GM21423 (cell line): ENCODE results near the gene CCDC187.
A peak's percentile ranks its signal among the peaks of the same experiment; 100 is the strongest.
"Not testable (repeated sequence)": the region's sequence is repeated elsewhere in the genome, so short reads cannot be mapped to it uniquely, and the experiment has no call there.

ENCODE experiments used
- ATAC-seq: cut with Tn5 transposase; IDR thresholded peaks from one replicate; pipeline ENCODE4 v1.9.1; 2021; ENCODE audit warnings: mild to moderate bottlenecking, moderate library complexity; ENCODE audit not compliant: unreplicated experiment

Gene CCDC187

DNA sequence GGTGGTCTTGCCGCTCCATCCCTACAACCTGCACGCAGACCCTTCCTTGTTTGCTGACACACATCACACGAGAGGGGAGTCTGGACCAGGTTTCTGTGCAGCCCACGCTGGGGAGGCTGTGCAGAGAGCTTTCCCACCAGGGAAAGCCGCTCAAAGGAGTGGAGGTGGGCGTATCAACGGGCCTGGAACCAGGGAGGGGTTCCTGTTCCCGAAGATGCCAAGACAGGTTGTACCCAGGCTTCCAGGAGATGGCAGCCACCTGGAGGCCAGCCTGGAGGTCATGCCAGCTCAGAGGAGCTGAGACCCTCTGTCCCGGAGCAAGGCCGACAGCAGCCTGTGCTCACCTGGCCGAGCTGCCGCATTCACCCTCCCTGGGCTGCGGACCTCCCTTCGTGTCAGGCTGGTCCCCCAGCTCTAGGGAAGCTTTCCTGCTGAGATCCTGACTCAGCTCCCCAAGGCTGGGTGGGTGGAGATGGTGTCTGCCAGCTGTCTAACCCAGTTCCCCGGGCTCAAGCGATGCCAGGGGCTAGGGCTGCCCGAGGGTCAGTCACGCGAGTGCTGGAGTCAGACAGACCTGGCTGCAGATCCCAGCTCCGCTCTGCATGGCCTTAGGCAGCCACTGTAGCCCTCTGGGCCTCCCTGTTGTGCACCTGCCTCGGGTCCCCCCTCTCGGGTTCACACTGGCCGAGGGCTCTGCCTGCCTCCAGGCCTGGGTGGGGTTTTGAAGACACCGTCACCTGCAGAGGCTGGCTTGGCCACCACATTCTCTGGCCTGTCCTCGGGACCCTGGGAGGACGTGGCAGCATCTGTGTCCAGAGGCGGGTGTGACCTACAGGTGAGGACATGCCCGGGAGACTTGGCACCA, 29.7 kb downstream of the CCDC187 start:
- no peak for ATAC-seq

DNA sequence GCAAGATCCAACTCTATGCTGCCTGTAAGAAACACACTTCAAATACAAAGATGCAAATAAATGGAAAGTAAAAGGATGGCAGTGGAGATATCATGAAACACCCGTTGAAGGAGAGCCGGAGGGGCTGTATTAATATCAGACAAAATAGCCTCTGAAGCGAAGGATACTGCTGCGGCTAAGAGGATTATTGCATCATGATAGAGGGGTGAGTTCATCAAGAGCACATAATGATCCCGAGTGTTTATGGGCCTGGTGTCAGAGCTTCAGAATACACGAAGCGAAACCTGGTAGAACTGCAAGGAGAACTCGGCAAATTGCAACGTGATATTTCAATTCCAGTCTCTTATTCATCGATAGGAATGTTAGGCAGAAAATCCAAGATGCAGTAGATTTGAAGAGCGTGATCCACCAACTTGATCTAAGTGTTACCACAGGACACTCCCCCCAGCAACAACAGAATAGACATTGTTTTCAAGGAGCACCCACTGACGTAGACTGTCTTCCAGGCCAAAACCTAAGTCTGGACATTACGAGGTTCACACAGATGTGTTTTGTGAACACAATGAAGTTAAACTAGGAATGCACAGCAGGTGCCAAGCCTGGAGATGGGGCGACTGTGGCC, 30.5 kb downstream of the CCDC187 start:
- no peak for ATAC-seq

DNA sequence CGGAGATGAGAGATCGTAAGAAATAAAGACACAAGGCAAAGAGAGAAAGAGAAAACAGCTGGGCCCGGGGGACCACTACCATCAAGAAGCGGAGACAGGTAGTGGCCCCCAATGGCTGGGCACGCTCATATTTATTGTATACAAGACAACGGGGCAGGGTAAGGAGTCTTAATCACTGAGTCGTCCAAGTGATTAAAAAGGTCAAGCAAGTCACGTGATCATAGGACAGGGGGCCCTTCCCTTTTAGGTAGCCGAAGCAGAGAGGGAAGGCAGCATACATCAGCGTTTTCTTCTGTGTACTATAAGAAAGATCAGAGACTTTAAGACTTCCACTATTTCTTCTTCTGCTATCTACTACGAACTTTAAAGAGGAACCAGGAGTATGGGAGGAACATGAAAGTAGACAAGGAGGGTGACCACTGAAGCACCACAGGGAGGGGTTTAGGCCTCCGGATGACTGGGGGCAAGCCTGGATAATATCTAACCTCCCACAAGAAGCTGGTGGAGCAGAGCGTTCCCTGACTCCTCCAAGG, 33.7 kb downstream of the CCDC187 start:
- ATAC-seq: no peak

DNA sequence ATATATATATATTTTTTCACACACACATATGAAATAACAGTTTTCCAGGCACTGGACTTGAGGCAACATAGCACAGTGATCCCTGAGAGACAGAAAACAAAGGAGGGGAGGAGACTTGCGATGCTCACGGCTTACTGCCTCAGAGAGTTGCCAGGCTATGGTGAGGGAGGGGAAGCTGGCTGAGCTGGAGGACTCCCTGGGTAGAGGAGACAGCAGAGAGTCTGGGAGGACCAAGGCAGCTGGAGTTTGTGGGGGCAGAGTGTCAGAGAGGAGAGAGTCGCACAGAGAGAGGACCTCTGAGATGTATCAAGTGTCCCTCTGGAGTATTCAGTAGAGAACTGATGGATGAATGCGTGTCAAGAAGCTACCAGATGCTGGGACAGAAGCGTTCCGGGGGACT, 35.2 kb downstream of the CCDC187 start:
- ATAC-seq: no peak

DNA sequence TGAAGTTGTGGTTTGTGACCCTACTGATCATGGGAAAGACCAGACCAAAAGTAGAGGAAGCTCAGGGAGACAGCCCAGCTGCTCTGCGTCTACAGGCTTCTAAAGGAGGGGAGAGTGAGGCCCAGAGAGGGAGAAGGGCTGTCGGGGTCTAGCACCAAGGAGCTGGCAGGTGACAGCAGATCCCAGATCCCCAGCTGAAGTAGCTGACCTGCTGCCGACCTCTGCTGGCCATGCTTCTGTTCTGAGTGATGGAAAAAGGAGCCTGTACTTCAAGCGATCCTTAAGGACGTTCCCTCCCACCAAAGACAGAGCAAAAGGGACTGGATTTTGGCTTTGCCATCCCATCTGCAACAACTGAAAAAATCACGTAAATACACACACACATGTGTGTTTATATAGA, 35.6 kb downstream of the CCDC187 start:
- no peak for ATAC-seq

DNA sequence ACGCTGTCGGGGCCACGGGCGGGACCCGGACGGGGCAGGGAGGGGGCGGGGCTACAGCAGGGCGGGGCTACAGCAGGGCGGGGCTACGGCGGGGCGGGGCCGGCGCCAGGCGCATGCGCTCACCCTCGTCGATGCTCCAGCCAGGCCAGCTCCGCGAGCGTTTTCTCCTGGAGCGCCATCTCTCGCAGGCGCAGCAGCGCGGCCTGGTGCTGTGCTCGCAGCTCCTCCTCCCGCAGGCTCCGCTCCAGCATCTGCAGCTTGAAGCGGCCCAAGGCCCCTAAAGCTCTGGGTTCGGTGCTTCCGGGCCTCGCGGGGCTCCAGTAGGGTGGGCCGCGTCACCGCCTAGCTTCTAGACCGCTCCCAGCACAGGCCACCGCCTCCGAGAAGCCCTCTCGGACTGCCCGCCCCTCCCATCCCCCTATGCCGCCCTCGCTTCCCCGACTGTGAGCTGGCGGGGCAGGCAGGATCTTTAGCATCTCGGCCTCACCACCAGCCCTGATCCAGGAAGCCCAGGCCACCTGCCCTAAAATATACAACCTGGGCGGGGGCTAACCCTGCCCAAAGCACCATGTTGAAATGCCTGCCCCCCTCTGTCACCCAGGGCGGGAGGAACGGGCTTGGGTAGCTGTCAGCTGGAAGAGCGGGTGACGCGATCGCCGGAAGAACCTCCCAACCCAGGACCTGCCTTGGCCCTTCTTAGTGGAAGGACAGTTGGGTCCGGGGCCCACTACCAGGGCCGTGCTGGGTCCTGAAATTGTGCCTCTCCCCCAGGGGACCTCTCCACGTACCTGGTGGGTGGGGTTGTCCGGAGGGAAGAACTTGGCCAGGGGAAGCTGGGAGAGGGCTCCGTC, 36.4 kb downstream of the CCDC187 start:
- peak; percentile 80 for ATAC-seq

DNA sequence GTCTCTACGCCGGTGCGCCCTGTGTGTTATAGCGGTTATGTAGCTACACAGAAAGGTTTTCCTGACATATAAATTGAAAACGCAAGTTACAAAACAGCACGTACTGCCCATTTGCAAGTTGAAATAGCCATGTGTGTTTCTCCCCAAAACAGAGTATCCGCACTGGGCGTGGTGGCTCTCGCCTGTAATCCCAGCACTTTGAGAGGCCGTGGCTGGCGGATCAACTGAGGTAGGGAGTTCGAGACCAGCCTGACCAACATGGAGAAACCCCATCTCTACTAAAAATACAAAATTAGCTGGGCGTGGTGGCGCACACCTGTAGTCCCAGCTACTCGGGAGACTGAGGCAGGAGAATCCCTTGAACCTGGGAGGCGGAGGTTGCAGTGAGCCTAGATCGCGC, 37.3 kb downstream of the CCDC187 start:
- not testable (repeated sequence) for ATAC-seq

DNA sequence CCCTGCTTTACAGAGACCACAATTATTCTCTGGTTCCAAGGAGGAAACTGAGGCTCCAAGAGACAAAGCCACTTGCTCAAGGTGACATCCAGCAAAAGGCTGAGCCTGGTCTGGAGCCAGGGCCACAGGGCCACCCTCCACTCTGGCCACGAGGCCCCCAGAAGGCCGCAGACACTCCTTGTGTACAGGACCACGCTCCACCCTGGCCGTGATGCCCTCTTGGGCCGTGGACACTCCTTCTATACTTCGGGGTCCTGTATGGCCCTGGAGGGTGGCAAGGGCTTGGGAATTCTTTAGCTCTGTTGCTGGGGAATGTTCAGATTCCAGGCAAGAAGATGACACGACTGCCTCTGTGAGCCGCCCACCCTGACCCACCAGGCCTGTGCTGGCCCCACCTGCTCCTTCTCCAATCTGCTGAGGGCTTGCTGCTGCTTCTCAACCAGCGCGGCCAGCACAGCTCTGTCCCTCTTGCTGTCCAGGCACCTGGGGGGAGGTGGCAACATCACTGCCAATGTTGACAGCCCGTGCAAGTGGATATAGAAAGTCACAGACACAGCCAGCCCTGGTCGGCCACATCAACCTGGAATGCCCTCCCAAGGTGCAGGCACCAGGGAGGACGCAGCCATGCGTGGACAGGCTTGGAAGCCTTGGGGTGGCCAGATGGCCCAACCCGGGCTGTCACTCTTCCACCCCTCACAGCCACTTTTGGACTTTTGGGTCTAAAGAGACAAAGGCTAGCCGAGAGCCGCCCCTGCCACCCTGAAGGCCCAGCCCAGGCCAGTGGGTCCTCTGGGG, 38.1 kb downstream of the CCDC187 start:
- no peak for ATAC-seq

DNA sequence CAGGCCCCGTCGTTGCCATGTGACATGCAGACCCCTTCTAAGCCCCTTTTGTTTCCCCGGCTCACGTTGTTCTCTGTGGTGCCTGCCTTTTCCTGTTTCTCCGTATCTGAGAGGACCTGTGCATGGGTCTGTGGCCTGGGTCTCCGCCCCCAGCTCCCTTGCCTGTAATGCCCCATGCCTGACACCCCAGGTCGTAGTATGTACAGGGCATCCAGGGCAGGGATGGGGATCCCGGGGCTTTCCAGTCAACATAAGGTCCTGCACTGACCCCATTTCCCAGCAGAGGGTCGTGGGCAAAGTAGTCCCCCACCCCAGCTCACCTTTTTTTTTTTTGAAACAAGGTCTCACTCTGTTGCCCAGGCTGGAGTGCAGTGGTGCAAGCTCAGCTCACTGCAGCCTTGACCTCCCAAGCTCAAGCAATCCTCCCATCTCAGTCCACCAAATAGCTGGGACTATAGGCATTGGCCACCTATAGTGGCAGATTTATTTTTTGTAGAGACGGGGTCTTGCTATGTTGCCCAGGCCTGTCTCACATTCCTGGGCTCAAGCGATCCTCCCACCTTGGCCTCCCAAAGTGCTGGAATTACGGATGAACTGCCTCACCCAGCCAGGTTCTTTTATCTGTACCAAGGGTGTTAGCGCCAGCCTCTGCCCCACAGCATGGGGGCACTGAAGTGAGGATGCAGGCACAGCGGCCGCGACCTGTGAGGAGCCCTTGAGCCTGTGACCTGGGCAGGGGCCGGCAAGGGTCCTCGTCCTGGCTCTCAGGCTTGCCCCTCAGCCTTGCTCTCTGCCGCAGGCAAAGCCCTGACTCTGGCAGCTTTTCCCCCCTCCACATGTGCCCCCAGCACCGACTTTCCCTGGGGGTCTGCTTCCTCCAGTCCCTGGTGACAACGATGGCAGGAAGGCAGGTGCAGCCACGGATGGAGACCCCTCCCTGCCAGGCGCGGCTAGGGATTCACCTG, 39.2 kb downstream of the CCDC187 start:
- ATAC-seq: no peak

DNA sequence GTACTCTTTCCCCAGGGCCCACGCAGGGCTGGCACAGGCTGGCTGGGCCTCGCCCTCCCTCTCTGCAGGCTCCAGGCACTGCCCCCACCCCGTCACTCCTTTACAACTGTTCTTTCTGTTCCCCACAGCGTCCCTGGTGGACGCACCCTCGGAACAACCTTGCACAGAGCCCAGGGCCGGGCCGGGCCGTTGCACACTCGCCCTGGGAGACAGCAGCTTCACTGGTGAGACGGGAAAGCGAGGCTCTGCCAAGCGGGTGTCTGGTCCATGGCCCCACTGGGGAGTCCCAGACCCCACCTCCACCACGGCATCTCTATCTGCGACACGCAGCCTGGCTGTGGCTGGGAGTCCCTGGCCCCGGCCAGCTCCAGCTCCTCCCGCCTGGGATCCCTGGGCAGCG, 39.9 kb downstream of the CCDC187 start:
- no peak for ATAC-seq

DNA sequence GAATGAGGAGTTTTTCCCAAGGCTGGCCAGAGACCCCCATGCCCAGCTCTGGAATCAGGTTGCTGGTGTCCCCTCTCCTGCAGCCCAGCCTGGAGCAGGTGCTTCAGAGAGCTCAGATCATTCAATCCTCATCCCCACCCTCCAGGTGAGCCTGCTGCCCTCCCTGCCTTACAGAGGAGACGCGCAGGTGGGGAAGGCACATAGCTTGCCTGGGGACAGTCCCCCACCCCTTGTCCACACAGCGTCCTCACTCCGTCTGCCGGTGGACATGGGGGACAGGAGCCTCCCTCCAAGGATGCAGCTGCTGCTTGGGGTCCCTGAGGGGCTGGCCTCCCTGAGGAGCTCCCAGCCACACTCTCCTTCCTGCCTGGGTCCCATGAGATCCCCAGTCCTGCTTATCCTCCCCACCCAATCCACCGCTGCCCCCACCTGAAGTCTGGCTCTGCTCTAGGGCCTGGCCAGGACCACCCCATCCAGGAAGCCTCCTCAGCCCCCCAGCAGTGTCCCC, 41.2 kb downstream of the CCDC187 start:
- no peak for ATAC-seq

DNA sequence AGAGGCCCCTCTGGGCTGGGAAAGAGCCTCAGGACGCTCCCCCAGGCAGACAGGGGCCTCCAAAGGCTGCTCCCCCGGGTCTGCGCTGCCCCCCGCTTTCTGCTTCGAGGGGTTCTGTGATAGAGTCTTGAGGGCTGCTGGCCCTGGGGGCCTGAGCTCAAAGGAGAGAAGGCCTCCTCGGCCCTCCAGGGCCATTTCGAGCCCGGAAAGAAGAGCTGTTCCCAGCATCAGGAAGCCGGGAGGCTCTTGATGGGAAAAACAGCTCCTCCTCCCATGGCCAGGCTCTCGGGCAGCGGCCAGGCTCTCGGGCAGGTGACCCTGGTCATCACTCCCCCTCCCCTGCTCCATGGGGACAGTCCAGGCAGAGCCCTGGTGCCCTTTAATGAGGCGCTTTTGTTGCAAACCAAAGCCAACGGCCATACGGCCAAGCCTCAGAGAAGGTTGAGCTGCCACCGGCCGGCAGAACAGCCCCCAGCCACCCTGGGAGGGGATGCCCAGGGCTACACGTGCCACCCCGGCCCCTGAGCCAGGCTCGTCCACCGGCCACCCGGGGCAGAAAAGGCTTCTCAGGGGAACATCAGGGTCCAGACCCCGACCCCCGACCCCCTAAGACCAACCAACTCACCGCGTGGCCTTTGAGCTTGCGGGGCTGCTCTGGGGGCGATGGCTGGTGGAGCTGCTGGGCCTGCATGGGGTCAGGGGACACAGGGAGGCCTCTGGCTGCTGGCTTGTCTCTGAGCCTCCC, 42.0 kb downstream of the CCDC187 start:
- no peak for ATAC-seq

DNA sequence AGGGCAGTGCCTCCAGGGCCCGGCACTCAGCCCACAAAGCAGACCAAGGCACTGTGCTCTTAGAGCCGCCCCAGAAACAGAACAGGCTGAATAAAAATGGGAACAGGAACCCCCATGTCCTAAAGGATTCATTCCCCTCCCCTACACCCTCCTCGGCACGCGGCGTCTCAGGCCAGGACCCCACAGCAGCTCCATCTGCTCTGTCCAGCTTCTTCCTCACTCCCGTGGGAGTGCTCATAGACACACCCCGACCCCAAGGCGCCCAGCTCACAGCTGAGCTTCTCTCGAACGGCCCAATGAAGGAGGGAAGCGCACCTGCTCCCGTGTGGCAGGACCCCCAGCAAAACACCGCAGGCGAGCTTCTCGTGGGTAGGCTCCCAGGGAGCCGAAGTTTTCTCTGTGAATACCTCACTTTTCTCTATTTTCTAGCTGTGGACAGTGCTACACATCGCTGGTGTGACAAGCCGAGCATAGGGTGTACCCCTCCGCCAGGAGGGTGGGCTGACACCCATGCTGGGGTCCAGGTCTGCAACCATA, 42.9 kb downstream of the CCDC187 start:
- ATAC-seq: no peak

DNA sequence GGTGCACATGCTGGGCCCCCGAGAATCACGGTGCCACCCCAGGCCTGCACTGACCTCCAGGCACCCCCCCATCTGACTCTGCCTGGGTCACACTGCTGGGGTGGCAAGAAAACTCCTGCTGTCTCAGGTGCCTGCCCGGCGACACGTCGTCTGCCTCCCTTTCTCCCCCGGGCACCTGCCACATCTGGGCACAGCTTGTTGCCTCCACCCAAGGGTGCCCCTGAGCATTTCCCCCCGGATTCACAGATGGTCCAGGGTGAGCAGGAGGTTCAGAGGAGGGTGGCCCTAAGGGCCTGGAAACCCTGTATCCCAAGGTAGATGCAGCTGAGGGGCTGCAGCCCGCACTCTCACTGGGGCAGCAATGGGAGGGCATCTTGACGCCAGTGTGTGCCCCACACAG, 43.4 kb downstream of the CCDC187 start:
- no peak for ATAC-seq

DNA sequence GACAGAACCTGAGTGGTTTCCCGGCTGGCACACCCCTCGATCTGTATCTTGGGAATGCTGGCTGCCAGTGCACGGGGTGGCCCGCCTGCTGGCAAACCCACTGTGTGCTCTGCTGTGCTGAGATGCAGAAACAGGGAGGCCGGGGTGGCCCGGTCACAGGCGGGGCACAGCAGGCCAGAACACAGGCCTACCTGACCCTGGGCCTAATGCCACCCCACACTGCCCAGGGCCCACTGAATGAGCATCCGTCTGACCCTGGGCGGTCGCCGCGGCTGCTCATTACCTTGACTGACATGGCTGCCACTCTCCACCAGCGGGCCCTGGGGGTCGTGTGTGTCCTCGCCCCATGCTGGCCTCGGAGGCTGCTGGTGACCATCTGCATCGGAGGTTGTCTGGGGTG, 44.1 kb downstream of the CCDC187 start:
- ATAC-seq: no peak

DNA sequence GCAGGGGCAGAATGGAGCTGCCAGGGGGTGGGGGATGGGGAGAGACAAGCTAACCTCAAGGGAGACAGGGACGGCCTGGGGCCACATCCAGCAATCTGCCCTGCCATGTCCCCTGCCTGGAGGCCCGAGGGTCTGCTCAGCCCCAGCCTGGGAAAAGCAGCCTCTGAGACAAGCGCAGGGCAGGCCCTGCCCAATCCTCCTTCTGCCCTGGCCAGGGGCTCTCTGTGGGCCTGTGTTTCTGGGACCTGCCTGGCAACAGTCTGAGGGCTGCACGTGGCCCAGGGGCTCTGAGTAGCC, 44.4 kb downstream of the CCDC187 start:
- ATAC-seq: no peak

DNA sequence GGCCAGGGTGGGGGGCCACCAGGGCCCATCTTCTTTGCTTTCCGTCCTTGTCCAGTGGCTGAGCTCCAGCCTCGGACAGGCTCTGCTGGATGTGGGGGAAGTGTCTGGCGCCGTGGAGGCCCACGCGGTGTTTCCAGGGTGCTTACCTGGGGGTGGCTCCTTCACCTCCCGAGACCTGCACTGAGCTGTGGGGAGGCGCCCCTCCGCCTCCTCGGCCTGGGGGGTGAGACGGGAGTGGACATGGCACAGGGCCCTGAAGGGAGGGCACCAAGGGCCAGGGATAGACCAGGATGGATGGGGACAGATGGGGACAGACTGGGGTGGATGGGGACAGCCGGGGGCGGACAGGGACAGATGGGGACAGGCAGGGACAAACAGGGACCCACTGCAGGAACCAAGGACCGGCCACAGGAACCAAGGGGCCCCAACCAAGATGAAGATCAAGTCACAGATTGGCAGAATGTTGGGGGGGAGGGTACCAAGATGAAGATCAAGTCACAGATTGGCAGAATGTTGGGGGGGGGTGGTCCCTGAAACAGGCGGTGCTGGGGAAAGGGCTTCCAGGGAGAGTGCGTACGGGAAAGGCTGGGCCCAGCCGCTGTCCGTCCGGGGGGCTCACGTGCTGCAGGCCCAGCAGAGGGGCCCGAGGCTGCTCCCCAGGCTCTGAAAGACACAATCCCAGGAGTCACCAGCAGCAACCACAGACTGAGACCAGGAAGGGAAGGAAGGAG, 44.9 kb downstream of the CCDC187 start:
- no peak for ATAC-seq

DNA sequence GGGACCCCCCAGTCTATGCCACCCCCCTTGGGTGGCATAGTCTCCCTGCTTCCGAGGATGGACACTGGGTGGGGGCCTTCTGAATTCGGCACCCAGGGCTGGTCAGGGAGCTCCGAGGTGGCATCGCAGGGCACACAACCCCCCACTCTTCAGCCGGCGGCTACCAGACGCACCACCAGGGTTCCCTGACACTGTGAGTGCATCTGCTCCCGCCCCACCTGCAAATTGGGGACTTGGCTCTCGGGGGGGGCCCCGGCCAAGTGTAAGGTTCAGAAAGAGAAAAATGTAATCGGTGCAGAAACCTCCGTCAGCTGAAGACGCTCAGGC, 45.6 kb downstream of the CCDC187 start:
- ATAC-seq: no peak
